CD14-positive monocyte (primary cell): ENCODE measurements around the gene USP46. TPM values are rescaled to one million over a fixed set of nuclear protein-coding genes. Genes with fewer than 3 reads are reported as not detected.

ENCODE experiments used
- DNase-seq, 3 donors: peaks; one replicate each; pipeline ENCODE4 v3.0.0-alpha.2; 2011 to 2022
- H2AFZ ChIP-seq: 2 replicates; pipeline ENCODE4 v1.6.0; 2012; ENCODE audit warnings: mild to moderate bottlenecking, low read depth, low read length, inconsistent platforms; ENCODE audit not compliant: insufficient read depth, poor library complexity, severe bottlenecking
- H3K27ac ChIP-seq, 2 donors: 1 replicate in 1 of 2; 2 replicates in 1 of 2; pipeline ENCODE4 v1.5.1; 2012 to 2013; ENCODE audit warnings: low read length in 2 of 2, control low read depth in 1 of 2, inconsistent platforms in 1 of 2, low read depth in 1 of 2, mild to moderate bottlenecking in 1 of 2
- H3K27me3 ChIP-seq, 2 donors: one replicate each; pipeline versions ENCODE4 v1.6.0 to v1.6.1; 2011 to 2013; ENCODE audit warnings: low read length in 2 of 2; ENCODE audit not compliant: control insufficient read depth in 2 of 2, insufficient read depth in 2 of 2
- H3K36me3 ChIP-seq, 2 donors: replicated peaks in 1 of 2; 1 replicate in 1 of 2; 2 replicates in 1 of 2; pipeline versions ENCODE4 v1.5.1 to v1.6.1; 2012 to 2013; ENCODE audit warnings: low read length in 2 of 2, control low read depth in 1 of 2, inconsistent platforms in 1 of 2, mild to moderate bottlenecking in 1 of 2; ENCODE audit not compliant: insufficient read depth in 2 of 2, control insufficient read depth in 1 of 2
- H3K4me1 ChIP-seq, 2 donors: 1 replicate in 1 of 2; 2 replicates in 1 of 2; pipeline versions ENCODE4 v1.5.1 to v1.6.1; 2012 to 2013; ENCODE audit warnings: low read length in 2 of 2, control low read depth in 1 of 2, inconsistent platforms in 1 of 2, mild to moderate bottlenecking in 1 of 2, moderate library complexity in 1 of 2; ENCODE audit not compliant: insufficient read depth in 2 of 2, control insufficient read depth in 1 of 2
- H3K4me2 ChIP-seq: replicated peaks from 2 replicates; pipeline ENCODE3; 2012; ENCODE audit warnings: low read length, moderate library complexity, mild to moderate bottlenecking; ENCODE audit not compliant: poor library complexity, severe bottlenecking; ENCODE audit errors: extremely low read depth
- H3K4me3 ChIP-seq, 3 experiments: fragments of 200-600 bp in 1 of 3; sonication (generic) in 1 of 3; replicated peaks in 1 of 3; 1 replicate in 2 of 3; 2 replicates in 1 of 3; pipeline ENCODE4 v1.5.1; 2011 to 2013; ENCODE audit warnings: low read length in 3 of 3, mild to moderate bottlenecking in 3 of 3, control low read depth in 2 of 3, low read depth in 2 of 3, inconsistent platforms in 1 of 3, moderate library complexity in 1 of 3
- H3K79me2 ChIP-seq: 2 replicates; pipeline ENCODE4 v1.6.0; 2012; ENCODE audit warnings: mild to moderate bottlenecking, control low read depth, inconsistent platforms, low read length, moderate library complexity; ENCODE audit not compliant: insufficient read depth
- H3K9ac ChIP-seq: 2 replicates; pipeline ENCODE4 v1.6.0; 2017; ENCODE audit warnings: low read length, mild to moderate bottlenecking; ENCODE audit not compliant: insufficient read depth, poor library complexity, severe bottlenecking
- H3K9me3 ChIP-seq, 2 donors: replicated peaks in 1 of 2; 1 replicate in 1 of 2; 2 replicates in 1 of 2; pipeline versions ENCODE4 v1.5.1 to v1.6.1; 2012 to 2013; ENCODE audit warnings: low read length in 2 of 2, control low read depth in 1 of 2; ENCODE audit not compliant: control insufficient read depth in 1 of 2, insufficient read depth in 1 of 2
- H4K20me1 ChIP-seq: 2 replicates; pipeline ENCODE4 v1.6.0; 2012; ENCODE audit warnings: mild to moderate bottlenecking, low read length, control low read depth, moderate library complexity; ENCODE audit not compliant: insufficient read depth
- H3K27ac Mint-ChIP-seq, 7 donors: one replicate each; pipeline ENCODE4 v1.8.0; 2020; ENCODE audit warnings: mild to moderate bottlenecking in 7 of 7, mixed read lengths in 7 of 7, moderate library complexity in 6 of 7, inconsistent platforms in 2 of 7
- H3K27me3 Mint-ChIP-seq, 3 donors: one replicate each; pipeline ENCODE4 v1.8.0; 2021 to 2022; ENCODE audit warnings: low read depth in 3 of 3, mild to moderate bottlenecking in 3 of 3, mixed read lengths in 3 of 3, moderate library complexity in 3 of 3, inconsistent platforms in 1 of 3
- H3K36me3 Mint-ChIP-seq, 2 donors: one replicate each; pipeline ENCODE4 v1.8.0; 2020; ENCODE audit warnings: mixed read lengths in 2 of 2, inconsistent platforms in 1 of 2, mild to moderate bottlenecking in 1 of 2
- H3K4me1 Mint-ChIP-seq: one replicate; pipeline ENCODE4 v1.8.0; 2020; ENCODE audit warnings: mild to moderate bottlenecking, mixed read lengths
- H3K4me3 Mint-ChIP-seq, 2 donors: one replicate each; pipeline ENCODE4 v1.8.0; 2020; ENCODE audit warnings: mild to moderate bottlenecking in 2 of 2, mixed read lengths in 2 of 2, moderate library complexity in 1 of 2
- H3K9me3 Mint-ChIP-seq, 7 donors: one replicate each; pipeline ENCODE4 v1.8.0; 2020 to 2022; ENCODE audit warnings: mixed read lengths in 7 of 7, mild to moderate bottlenecking in 6 of 7, moderate library complexity in 6 of 7, inconsistent platforms in 2 of 7
- WGBS: methylation state at CpG from one replicate; pipeline ENCODE4 v1.1.5; 2013; ENCODE audit warnings: missing lambda C conversion rate; ENCODE audit not compliant: insufficient coverage; 5-methylcytosine and 5-hydroxymethylcytosine counted together
- intact Hi-C, 2 donors: fragments of 100-400 bp; cut with micrococcal nuclease; formaldehyde crosslinking; loops; one replicate each; pipeline versions ENCODE4 v1.15.0 to v1.15.1; 2023
- polyA plus RNA-seq, 3 donors: library from polyadenylated mRNA; depleted of rRNA in 1 of 3; unstranded in 2 of 3; stranded (reverse) in 1 of 3; fragments of 300-500 nt in 2 of 3; fragments of >200 nt in 1 of 3; fragmentation: Illumina TruSeq in 2 of 3; gene quantifications; 1 replicate in 2 of 3; 2 replicates in 1 of 3; pipeline ENCODE4 v1.2.3, GENCODE V29; 2012 to 2021
- TF ChIP-seq, protein P1 (sequence below): fragments of 200-600 bp; IDR thresholded peaks from one replicate; pipeline ENCODE4 v1.8.0; 2022; ENCODE audit warnings: antibody characterized with exemption, mild to moderate bottlenecking

Gene USP46
- polyA plus RNA-seq, 3 donors, result 2.3 to 3.9 (median 2.7) TPM

DNA sequence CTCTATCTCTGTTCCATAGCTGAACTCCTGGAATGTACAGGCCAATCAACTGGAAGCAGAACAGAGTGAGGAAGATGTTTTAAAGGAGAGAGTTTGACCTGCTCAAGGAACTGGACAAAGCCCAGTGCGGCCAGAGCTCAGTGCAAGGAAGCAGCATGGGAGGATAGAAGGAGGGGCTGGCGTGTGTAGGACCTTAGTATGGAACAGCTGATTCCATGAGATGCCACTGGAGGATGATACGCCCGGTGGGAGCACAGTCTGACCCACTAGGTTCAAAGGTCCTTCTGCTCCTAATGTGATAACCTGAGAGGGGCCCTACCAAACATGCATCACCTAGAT, 81.5 kb downstream of the USP46 start:
- Histone ChIP-seq H3K27ac (no peak overlapping the region), H3K27me3 (no peaks in the 10 kb centered on the region), H3K4me3 (no peak overlapping the region), H3K9ac (no peak overlapping the region), H3K9me3 (no peaks in the 10 kb centered on the region), H3K4me1 (no peaks in the 10 kb centered on the region), H4K20me1 (no peaks in the 10 kb centered on the region), H3K36me3 (no peaks in the 10 kb centered on the region), H3K4me2 (no peak overlapping the region), H3K79me2 (no peaks in the 10 kb centered on the region), H2AFZ (no peak overlapping the region)
- Mint-ChIP-seq H3K9me3 (peaks cover 0 to 4% (median under 1%) of the 10 kb centered on the region in 7 donors), H3K4me3 (no peak overlapping the region), H3K4me1 (no peaks in the 10 kb centered on the region), H3K27ac (no peak overlapping the region), H3K36me3 (no peaks in the 10 kb centered on the region), H3K27me3 (peaks cover 2 to 3% (median 2%) of the 10 kb centered on the region in 3 donors)
- intact Hi-C loops, result no loop called here
- no CpG with 5 or more reads among the region's 4 CpGs for WGBS
- no peak for DNase-seq
- TF ChIP-seq, protein P1, sequence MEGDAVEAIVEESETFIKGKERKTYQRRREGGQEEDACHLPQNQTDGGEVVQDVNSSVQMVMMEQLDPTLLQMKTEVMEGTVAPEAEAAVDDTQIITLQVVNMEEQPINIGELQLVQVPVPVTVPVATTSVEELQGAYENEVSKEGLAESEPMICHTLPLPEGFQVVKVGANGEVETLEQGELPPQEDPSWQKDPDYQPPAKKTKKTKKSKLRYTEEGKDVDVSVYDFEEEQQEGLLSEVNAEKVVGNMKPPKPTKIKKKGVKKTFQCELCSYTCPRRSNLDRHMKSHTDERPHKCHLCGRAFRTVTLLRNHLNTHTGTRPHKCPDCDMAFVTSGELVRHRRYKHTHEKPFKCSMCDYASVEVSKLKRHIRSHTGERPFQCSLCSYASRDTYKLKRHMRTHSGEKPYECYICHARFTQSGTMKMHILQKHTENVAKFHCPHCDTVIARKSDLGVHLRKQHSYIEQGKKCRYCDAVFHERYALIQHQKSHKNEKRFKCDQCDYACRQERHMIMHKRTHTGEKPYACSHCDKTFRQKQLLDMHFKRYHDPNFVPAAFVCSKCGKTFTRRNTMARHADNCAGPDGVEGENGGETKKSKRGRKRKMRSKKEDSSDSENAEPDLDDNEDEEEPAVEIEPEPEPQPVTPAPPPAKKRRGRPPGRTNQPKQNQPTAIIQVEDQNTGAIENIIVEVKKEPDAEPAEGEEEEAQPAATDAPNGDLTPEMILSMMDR, result no peak

DNA sequence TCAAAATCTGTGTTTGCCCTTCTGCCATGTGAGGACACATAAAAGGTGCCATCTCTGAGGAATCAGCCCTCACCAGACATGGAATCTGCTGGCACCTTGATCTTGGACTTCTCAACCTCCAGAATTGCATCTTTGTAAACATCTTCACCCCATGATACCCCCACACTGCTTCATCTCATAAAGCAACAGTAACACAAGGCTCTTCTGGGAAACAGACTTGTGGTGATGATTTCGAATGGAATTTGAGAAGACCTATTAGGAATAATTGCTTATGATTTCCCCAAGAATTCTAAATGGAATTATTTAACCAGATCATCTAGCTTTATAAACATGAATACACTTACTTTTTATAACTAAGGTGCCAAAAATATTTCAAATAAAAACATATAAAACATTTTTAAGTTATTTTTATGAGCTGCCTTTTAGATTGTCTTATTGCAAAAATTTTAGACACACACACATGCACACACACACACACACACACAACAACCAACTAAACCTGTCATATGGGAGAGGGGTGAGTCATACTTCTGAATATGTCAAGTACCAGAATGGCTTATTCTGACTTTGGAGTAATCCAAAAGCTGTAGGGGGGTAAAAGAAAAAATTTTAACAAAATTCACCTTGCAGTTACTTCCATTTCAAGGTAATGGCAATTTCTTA, 82.0 kb downstream of the USP46 start:
- Histone ChIP-seq H3K4me1 (no peaks in the 10 kb centered on the region), H3K9me3 (no peaks in the 10 kb centered on the region), H3K9ac (no peak overlapping the region), H2AFZ (no peak overlapping the region), H3K27ac (no peak overlapping the region), H3K79me2 (no peaks in the 10 kb centered on the region), H3K27me3 (no peaks in the 10 kb centered on the region), H4K20me1 (no peaks in the 10 kb centered on the region), H3K4me2 (no peak overlapping the region), H3K4me3 (no peak overlapping the region), H3K36me3 (no peaks in the 10 kb centered on the region)
- no peaks in the 10 kb centered on the region for H3K36me3 Mint-ChIP-seq
- intact Hi-C loops, result no loop called here
- peaks cover 0 to 7% (median 2%) of the 10 kb centered on the region in 7 donors for H3K9me3 Mint-ChIP-seq
- H3K4me1 Mint-ChIP-seq, result no peaks in the 10 kb centered on the region
- WGBS, result no CpG with 5 or more reads among the region's 1 CpG
- no peak overlapping the region for H3K4me3 Mint-ChIP-seq
- H3K27me3 Mint-ChIP-seq, result peaks cover 2 to 3% (median 2%) of the 10 kb centered on the region in 3 donors
- H3K27ac Mint-ChIP-seq, result no peak overlapping the region
- TF ChIP-seq, protein P1, result no peak
- no peak for DNase-seq
